HFF-Myc (cell line): ENCODE results near the gene RRAGA.
"Not testable (repeated sequence)": the region's sequence is repeated elsewhere in the genome, so short reads cannot be mapped to it uniquely, and the experiment has no call there.

Experiments
- DNase-seq: peaks from one replicate; pipeline ENCODE4 v3.0.0-alpha.2; 2011; ENCODE audit warnings: low read depth; ENCODE audit errors: extremely low read depth
- H3K4me3 ChIP-seq: replicated peaks from 2 replicates; pipeline ENCODE4 v1.5.1; 2011; ENCODE audit warnings: low read depth, mild to moderate bottlenecking, control low read depth, low read length
- CTCF ChIP-seq: IDR thresholded peaks from 2 replicates; pipeline ENCODE4 v1.5.1; 2012; ENCODE audit warnings: mild to moderate bottlenecking, low read depth, low read length, control low read depth; ENCODE audit errors: missing control alignments

RRAGA gene

GRCh38 chr9:19048966-19049916 lies at the start of gene RRAGA:
Gene RRAGA (plus strand): TSS chr9:19049427. CDS start chr9:19049660, 233 bp downstream.
- peak within 1 kb of the TSS; percentile 91 for H3K4me3 ChIP-seq
- peak; percentile 87 for TF ChIP-seq CTCF
- peak; percentile 94 for DNase-seq

GRCh38 chr9:19000133-19000532 lies 49.1 kb upstream of the RRAGA start:
- no peak for DNase-seq
- TF ChIP-seq CTCF: no peak
- no peak overlapping the region for H3K4me3 ChIP-seq

- no peak for DNase-seq
- no peak overlapping the region for H3K4me3 ChIP-seq
- no peak for TF ChIP-seq CTCF
Measured at GRCh38 chr9:19009391-19009965, 39.7 kb upstream of the RRAGA start.

- TF ChIP-seq CTCF: no peak
- H3K4me3 ChIP-seq: no peak overlapping the region
- no peak for DNase-seq
Measured at GRCh38 chr9:19018201-19018600, 31.0 kb upstream of the RRAGA start.

GRCh38 chr9:19020886-19021455 lies 28.3 kb upstream of the RRAGA start:
- DNase-seq: no peak
- no peak overlapping the region for H3K4me3 ChIP-seq
- no peak for TF ChIP-seq CTCF

GRCh38 chr9:19021649-19022048 lies 27.6 kb upstream of the RRAGA start:
- DNase-seq, H3K4me3 ChIP-seq: not testable (repeated sequence)

GRCh38 chr9:19022206-19022605 lies 27.0 kb upstream of the RRAGA start:
- no peak overlapping the region for H3K4me3 ChIP-seq
- DNase-seq: no peak
- TF ChIP-seq CTCF: no peak
